NCI-H2227 treated with DMSO at 0.1 percent for 48 hours (cell line): ENCODE results near the gene FIS1.
"Not testable (repeated sequence)": the region's sequence is repeated elsewhere in the genome, so short reads cannot be mapped to it uniquely, and the experiment has no call there.

Source experiments
- DNase-seq: peaks from one replicate; lab custom pipeline; 2025; lab: John Stamatoyannopoulos, UW

Gene FIS1

GRCh38 chr7:101244375-101245146 lies at the start of gene FIS1:
Gene FIS1, minus strand, starts transcription at chr7:101245081. Its CDS starts 77 bp downstream, at chr7:101245004.
- DNase-seq = peak; percentile 96

- no peak for DNase-seq
Measured at GRCh38 chr7:101294039-101294831, 49.4 kb upstream of the FIS1 start.

- DNase-seq = not testable (repeated sequence)
Measured at GRCh38 chr7:101293069-101294021, 48.5 kb upstream of the FIS1 start.

GRCh38 chr7:101292566-101292965 lies 47.7 kb upstream of the FIS1 start:
- not testable (repeated sequence) for DNase-seq

DNA sequence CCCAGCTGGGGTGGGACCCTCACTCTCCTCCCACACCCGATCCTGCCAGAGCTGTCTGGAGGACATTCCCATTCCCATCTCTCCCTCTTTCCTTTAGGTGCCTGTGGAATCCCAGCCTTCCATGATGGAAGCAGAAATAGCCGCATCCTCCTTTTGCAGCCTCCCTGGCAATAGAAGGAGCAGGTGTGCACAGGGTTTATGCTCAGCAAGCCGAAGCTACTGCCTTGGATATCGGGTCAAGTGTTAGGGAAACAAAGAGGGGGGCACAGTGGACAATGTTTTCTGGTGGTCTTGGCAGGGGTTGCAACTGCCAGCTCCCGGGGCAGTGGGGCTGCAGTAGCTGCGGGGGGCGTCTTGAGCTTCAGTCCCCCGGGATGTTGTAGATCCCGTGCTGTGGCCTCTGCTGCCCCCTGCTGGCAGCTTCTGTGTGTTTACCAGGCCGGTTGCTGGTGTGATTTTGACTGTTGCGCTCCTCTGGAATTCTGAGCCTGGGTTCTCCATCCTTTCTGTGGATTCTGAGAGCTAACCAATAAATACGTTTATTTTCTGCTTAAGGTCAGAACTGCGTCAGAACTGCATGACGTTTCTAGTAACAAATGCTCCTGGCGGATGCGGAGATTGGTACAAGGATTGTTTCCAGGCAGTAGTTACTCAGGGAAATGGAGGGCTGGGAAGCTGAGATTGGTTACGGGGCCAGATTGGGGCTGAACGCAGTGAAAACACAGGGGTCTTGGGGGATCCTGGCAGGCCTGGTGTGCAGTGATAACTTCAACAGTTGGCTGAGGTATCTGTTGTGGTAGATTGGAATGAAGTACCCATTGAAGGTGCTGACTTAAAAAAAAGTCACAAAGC lies 45.5 kb upstream of the FIS1 start:
- peak; percentile 74 for DNase-seq

GRCh38 chr7:101289687-101290086 lies 44.8 kb upstream of the FIS1 start:
- DNase-seq = not testable (repeated sequence)

DNA sequence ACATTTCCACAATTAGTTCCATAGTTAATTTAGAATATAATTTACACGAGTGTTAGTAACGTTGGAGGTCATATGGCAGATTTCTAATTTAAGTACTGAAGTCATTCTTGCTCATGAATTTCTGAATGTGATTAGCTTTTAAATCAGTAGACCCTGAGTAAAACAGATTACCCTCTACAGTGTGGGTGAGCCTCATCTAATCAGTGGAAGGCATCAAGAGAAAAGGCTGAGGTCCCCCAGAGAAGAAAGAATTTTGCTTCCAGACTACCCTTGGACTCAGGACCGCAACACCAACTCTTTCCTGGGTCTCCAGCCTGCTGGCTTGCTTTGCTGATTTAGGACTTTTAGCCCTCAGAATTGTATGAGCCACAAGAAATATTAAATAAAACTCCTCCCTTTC lies 43.6 kb upstream of the FIS1 start:
- no peak for DNase-seq

DNA sequence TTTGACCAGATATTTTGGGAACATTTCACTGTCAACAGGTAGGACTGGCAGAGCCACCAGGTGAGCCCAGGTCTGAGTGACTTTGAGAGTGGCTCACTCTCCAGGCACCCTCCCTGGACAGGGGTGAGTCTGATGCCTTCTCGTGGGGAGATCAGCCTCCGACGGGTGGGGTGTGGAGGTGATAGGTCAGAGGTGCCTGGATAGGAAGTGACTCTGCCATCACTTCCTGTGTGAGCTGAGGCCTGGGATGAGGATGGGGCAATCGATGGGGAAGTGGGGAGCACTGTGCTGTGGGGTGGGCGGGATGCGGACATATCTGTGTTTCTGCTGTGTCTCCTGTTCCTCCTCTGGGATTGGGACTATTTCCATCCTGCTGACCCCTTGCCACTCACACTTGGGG lies 42.2 kb upstream of the FIS1 start:
- no peak for DNase-seq

DNA sequence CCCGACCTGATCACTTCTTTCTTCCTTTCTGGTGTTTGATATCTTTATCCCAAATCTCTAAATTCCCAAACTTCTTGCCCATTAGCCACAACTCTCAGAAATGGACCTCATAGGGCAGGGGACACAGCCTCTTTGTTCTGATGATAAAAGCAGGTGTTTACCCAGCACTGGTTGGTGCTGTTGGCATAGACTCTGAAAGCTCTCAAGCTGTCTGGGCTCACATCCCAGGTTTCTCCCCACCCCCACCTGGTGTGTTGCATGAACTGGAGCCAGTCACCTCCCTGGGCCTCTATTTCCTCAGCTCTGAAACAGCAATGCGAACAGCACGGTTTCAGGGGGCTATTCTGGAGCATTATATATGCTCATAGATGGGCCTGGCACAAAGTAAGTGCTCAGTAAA lies 41.0 kb upstream of the FIS1 start:
- not testable (repeated sequence) for DNase-seq

GRCh38 chr7:101285171-101285570 lies 40.3 kb upstream of the FIS1 start:
- no peak for DNase-seq

GRCh38 chr7:101280912-101281311 lies 36.0 kb upstream of the FIS1 start:
- DNase-seq = not testable (repeated sequence)

- no peak for DNase-seq
Measured at GRCh38 chr7:101278461-101279292, 33.8 kb upstream of the FIS1 start.

GRCh38 chr7:101277155-101277554 lies 32.3 kb upstream of the FIS1 start:
- DNase-seq = no peak

DNA sequence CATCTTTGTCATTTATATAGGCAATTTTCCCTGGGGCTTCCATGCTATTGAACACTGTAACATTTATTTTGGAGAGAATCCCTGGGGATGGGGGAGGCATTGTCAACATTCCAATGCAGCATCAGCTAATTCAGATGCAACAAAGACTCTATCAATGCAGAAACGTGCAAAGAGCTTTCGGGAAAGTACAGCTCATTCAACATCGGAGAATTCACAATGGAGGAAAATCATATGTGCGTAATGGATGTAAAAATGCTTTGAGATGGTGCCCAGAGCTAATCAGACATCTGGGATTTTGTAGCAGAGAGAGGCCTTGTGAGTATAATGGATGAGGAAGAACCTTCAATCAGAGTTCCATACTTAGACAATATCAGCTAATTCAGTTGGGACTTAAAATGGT lies 28.3 kb upstream of the FIS1 start:
- no peak for DNase-seq

DNA sequence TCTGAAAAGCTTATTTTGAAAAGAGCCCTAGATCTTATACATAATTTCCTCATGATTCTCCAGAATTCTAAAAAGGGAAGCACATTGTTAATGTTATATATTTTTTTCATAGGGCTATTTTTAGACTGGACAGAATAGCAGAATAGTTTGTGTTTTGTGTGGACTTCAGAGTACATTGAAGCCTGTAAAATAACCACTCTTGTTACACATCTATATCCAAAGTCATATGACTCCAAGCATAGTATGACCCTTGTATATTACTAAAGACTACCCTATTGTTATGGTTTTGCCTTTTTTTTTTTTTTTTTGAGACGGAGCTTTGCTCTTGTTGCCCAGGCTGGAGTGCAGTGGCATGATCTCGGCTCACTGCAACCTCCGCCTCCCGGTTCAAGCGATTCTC lies 26.1 kb upstream of the FIS1 start:
- DNase-seq = no peak

DNA sequence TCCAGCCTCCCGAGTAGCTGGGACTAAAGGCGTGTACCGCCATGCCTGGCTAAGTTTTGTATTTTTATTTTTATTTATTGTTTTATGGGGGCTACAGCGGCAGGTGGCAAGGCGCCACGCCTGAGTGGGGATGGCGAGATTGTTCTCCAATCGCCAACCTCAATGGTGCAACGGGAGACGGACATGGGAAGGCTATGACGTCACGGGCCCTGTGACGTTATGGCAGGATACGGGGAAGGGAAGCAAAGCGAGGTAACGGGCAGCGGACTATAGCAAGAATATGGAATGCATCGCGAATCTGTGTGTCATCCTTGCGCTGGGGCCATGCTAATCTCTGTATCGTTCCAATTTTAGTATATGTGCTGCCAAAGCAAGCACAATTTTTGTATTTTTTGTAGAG lies 24.8 kb upstream of the FIS1 start:
- DNase-seq = no peak

DNA sequence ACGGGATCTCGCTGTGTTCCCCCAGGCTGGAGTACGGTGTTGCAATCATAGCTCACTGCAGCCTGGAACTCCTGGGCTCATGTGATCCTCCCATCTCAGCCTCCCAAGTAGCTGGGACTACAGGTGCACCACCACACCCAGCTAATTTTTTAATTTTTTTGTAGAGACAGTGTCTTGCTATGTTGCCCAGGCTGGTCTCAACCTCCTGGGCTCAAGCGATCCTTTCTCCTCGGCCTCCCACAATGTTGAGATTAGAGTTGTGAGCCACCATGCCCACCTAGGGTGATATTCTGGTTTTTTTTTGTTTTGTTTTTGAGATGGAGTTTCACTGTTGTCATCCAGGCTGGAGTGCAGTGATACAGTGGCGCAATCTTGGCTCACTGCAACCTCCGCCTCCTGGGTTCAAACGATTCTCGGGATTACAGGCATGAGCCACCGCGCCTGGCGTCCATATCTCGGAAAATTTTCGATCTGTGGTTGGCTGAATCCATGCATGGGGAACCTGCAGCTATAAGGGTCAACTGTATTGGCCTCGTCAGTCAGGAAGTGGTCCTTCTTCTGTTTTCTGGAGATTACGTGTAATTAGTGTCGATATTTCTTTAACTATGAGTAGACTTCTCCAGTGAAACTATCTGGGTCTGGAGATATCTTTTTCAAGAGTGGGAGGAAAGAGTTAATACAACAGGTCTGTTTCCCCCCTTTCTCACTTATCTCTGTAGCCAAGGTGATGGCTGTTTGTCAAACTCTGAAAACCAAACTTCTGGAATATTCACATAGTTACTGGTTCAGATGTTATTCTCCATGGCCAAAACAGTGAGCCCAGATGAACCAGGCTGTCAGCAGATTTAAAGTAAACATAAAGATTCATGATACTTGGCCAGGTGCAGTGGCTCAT lies 21.0 kb upstream of the FIS1 start:
- no peak for DNase-seq

GRCh38 chr7:101264102-101264706 lies 19.3 kb upstream of the FIS1 start:
- not testable (repeated sequence) for DNase-seq

GRCh38 chr7:101258243-101258731 lies 13.4 kb upstream of the FIS1 start:
- DNase-seq = no peak
